Measurements from ENCODE around the gene TMED1. TPM values are rescaled to one million over a fixed set of nuclear protein-coding genes. Genes with fewer than 3 reads are reported as not detected.

The TMED1 gene
- total and polyA plus RNA-seq, 9 of the 15 experiments (the other 6 are each of a cell fraction or from before 2014, with no cell fraction given), result 0.86 to 30.2 (median 23.5) TPM

GRCh38 chr19:10864538-10864899 lies 28.5 kb upstream of the TMED1 start (continued):
- TF ChIP-seq RHOXF2B (CRISPR knock-in tag; conservative IDR thresholded peaks at IDR 0.05), result no peak
- TF ChIP-seq PYGO2 (tag; IDR thresholded peaks at IDR 0.05), result no peak
- no peak for TF ChIP-seq EGR1 (conservative IDR thresholded peaks at IDR 0.05)
- TF ChIP-seq ZNF311 (CRISPR knock-in tag; IDR thresholded peaks at IDR 0.05), result no peak
- TF ChIP-seq PTTG1 (tag; IDR thresholded peaks at IDR 0.05; ENCODE audit: low read depth), result no peak
- TF ChIP-seq CBX2 (IDR thresholded peaks at IDR 0.05; ENCODE audit: insufficient read depth, low read length, poor library complexity, severe bottlenecking), result no peak
- TF ChIP-seq, protein P1, sequence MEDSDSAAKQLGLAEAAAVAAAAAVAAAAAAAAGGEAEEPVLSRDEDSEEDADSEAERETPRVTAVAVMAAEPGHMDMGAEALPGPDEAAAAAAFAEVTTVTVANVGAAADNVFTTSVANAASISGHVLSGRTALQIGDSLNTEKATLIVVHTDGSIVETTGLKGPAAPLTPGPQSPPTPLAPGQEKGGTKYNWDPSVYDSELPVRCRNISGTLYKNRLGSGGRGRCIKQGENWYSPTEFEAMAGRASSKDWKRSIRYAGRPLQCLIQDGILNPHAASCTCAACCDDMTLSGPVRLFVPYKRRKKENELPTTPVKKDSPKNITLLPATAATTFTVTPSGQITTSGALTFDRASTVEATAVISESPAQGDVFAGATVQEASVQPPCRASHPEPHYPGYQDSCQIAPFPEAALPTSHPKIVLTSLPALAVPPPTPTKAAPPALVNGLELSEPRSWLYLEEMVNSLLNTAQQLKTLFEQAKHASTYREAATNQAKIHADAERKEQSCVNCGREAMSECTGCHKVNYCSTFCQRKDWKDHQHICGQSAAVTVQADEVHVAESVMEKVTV (CRISPR knock-in tag; IDR thresholded peaks at IDR 0.05), result peak; percentile 42; the same call in 1 of the 2 replicates
- 0 out of 2 replicates have a peak, but pooled peaks have one; percentile 46 for TF ChIP-seq GABPB1 (CRISPR knock-in tag; IDR thresholded peaks at IDR 0.05)
- TF ChIP-seq, protein P2, sequence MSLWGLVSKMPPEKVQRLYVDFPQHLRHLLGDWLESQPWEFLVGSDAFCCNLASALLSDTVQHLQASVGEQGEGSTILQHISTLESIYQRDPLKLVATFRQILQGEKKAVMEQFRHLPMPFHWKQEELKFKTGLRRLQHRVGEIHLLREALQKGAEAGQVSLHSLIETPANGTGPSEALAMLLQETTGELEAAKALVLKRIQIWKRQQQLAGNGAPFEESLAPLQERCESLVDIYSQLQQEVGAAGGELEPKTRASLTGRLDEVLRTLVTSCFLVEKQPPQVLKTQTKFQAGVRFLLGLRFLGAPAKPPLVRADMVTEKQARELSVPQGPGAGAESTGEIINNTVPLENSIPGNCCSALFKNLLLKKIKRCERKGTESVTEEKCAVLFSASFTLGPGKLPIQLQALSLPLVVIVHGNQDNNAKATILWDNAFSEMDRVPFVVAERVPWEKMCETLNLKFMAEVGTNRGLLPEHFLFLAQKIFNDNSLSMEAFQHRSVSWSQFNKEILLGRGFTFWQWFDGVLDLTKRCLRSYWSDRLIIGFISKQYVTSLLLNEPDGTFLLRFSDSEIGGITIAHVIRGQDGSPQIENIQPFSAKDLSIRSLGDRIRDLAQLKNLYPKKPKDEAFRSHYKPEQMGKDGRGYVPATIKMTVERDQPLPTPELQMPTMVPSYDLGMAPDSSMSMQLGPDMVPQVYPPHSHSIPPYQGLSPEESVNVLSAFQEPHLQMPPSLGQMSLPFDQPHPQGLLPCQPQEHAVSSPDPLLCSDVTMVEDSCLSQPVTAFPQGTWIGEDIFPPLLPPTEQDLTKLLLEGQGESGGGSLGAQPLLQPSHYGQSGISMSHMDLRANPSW (CRISPR knock-in tag; IDR thresholded peaks at IDR 0.05), result no peak
- TF ChIP-seq HSF4 (CRISPR knock-in tag; IDR thresholded peaks at IDR 0.05; ENCODE audit: borderline replicate concordance), result no peak
- no peak for TF ChIP-seq ZNF395 (CRISPR knock-in tag; IDR thresholded peaks at IDR 0.05)
- TF ChIP-seq NUFIP1 (IDR thresholded peaks at IDR 0.05; ENCODE audit: partially characterized antibody), result no peak
- TF ChIP-seq SREBF2 (CRISPR knock-in tag; IDR thresholded peaks at IDR 0.05), result no peak
- TF ChIP-seq RBM34 (IDR thresholded peaks at IDR 0.05; ENCODE audit: borderline replicate concordance, insufficient read depth, low read length), result no peak
- TF ChIP-seq, protein P3, sequence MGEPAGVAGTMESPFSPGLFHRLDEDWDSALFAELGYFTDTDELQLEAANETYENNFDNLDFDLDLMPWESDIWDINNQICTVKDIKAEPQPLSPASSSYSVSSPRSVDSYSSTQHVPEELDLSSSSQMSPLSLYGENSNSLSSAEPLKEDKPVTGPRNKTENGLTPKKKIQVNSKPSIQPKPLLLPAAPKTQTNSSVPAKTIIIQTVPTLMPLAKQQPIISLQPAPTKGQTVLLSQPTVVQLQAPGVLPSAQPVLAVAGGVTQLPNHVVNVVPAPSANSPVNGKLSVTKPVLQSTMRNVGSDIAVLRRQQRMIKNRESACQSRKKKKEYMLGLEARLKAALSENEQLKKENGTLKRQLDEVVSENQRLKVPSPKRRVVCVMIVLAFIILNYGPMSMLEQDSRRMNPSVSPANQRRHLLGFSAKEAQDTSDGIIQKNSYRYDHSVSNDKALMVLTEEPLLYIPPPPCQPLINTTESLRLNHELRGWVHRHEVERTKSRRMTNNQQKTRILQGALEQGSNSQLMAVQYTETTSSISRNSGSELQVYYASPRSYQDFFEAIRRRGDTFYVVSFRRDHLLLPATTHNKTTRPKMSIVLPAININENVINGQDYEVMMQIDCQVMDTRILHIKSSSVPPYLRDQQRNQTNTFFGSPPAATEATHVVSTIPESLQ (CRISPR knock-in tag; IDR thresholded peaks at IDR 0.05), result no peak
- TF ChIP-seq UBTF (IDR thresholded peaks at IDR 0.05; ENCODE audit: borderline replicate concordance in 1 of 2, low read depth in 2 of 2, low read length in 2 of 2), result no peak
- no peak for TF ChIP-seq HNRNPL (IDR thresholded peaks at IDR 0.05; ENCODE audit: low read depth, low read length)

All from K562 (cell line).